GM19351 (cell line): ENCODE data around the gene TMEM131L.

Experiments
- ATAC-seq: cut with Tn5 transposase; IDR thresholded peaks from one replicate; pipeline ENCODE4 v1.9.1; 2021; ENCODE audit warnings: mild to moderate bottlenecking, moderate library complexity; ENCODE audit not compliant: unreplicated experiment

Gene TMEM131L

DNA sequence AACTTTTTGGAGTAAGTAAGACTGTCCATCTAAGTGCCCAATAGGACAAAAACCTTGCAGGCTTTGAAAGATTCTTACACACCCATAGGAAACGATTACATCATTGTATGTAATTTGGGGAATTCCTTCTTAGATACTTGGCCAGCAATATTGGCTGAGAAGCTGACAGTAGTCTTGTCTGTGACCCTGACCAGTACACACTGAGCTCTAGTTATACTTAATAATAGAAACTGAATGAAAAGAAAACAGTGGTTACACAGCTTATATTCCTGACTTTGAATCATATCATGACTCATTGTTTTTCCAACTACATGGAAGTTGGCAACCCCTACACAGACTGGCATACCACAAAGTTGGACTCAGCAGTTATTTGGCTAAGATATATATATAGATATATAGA lies 210.8 kb downstream of the TMEM131L start:
- no peak for ATAC-seq

DNA sequence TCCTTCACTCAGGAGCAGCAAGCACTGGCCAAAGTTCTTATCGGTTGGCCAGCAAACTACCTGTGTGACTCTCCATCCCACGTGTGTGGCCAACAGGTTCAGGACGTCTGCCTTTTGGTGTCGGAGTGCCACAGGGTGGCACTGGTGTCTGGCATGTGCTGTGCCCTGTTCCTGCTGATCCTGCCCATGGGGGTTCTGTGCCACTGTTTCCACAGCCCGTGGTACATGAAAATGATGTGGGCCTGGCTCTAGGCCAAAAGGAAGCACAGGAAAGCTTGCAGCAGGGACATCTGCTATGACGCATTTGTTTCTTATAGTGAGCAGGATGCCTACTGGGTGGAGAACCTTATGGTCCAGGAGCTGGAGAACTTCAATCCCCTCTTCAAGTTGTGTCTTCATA lies 213.3 kb downstream of the TMEM131L start:
- ATAC-seq: no peak

DNA sequence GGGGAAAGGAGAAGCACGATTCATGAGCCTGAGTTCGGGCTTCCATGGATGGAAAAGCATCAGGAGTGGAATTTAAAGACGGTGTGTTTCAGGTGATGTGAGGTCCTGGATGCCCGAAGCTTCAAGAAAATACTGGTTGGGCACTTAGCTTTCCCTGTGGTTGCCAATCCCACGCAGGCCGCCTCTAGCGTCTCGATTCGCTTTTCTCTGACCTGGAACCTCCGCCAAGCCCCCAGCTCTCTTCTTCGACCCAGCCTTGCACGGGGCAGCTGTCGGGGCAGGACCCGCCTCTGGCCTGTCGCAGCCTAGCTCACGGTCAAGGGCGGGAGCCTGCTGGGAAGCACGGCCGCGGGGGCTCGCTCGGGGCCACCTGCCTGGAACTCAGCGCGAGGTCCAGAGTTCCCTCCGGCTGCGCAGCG lies 217.6 kb downstream of the TMEM131L start:
- ATAC-seq: no peak

DNA sequence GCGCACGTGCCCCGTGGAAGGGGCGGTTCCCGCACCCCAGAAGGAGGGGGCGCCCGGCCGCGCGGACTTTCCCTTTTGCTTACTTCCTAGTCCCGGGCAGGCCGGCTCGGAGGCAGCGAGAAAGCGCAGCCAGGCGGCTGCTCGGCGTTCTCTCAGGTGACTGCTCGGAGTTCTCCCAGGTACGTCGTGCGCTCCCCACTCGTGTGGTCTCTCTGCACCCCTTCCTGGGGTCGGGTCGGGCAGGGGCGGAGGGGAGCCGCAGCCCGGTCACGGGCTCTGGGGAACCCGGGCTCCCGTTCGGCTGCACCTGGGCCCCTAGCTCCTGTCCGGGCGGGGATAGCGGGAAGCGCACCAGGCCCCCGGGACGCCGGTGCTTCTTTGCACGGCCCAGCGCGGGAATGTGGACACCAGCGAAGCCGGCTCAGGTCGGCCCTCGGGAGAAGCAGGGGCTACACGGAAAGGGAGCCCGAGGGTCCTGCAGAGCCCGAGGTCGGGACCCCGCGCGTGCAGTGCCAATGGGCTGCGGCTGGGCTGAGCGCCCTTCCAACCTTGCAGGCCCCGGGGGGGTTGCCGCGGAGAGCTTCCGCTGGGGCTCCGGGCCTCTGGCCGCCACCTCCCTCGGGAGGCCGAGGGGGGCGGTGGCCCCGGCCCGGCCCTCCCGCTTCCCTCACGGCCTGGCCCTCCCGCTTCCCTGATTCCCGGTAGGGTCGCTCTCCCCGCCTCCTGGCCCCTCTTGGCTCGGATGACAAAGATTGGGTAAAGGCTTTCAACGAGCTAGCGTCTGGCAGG lies 218.2 kb downstream of the TMEM131L start, which contains the start of gene TLR2:
TSS of gene TLR2 (plus strand) at position 99 of the 789 bp plus-strand sequence. CDS start 18,628 bp downstream, outside the sequence.
- ATAC-seq: peak; percentile 91

DNA sequence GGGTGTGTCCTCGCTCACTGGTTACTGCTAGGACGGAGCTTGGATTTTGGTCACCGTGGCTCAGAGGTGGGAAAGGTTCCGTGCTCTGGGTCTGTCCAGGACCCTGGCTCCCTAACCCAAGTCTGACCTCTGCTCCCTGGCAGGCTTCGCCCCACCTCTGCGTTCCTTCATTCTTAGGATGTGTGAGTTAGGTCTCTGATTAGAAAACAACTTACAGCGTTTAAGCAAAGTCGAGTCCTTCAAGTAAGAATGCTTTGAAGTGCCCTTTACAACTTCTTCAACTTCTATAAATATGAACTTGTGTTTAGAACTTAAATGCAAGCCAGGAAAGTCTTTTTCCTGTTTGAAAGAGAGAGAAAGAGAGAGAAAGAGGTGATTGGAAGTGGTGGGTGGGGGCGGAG lies 218.8 kb downstream of the TMEM131L start:
- no peak for ATAC-seq
